ENCODE results near the gene TULP4.

Gene TULP4

GRCh38 chr6:158357570-158358216, 45.4 kb downstream of the TULP4 start:
- H3K4me1 ChIP-seq (ENCODE audit: control insufficient read depth, insufficient read depth, low read length) = no peaks in the 10 kb centered on the region
- H3K9me3 ChIP-seq (ENCODE audit: control insufficient read depth, insufficient read depth, low read length) = no peaks in the 10 kb centered on the region
- no CpG with 5 or more reads among the region's 7 CpGs for WGBS (ENCODE audit: insufficient coverage, insufficient read length)
- no peak for DNase-seq (ENCODE audit: low read depth, low spot score)
- no peak overlapping the region for H3K4me3 ChIP-seq (ENCODE audit: low read length)
- no peak overlapping the region for H3K27ac ChIP-seq (ENCODE audit: low read length)
- no peaks in the 10 kb centered on the region for H3K27me3 ChIP-seq (ENCODE audit: control insufficient read depth, insufficient read depth, low read length)
- no peaks in the 10 kb centered on the region for H3K36me3 ChIP-seq (ENCODE audit: control insufficient read depth, insufficient read depth, low read length)

GRCh38 chr6:158358450-158359077, 46.3 kb downstream of the TULP4 start:
- Histone ChIP-seq H3K27me3 (ENCODE audit: control insufficient read depth, insufficient read depth, low read length) (no peaks in the 10 kb centered on the region), H3K4me1 (ENCODE audit: control insufficient read depth, insufficient read depth, low read length) (no peaks in the 10 kb centered on the region), H3K36me3 (ENCODE audit: control insufficient read depth, insufficient read depth, low read length) (no peaks in the 10 kb centered on the region), H3K27ac (ENCODE audit: low read length) (no peak overlapping the region), H3K9me3 (ENCODE audit: control insufficient read depth, insufficient read depth, low read length) (no peaks in the 10 kb centered on the region), H3K4me3 (ENCODE audit: low read length) (no peak overlapping the region)
- DNase-seq (ENCODE audit: low read depth, low spot score) = no peak
- WGBS (ENCODE audit: insufficient coverage, insufficient read length) = no CpG with 5 or more reads among the region's 5 CpGs

DNA sequence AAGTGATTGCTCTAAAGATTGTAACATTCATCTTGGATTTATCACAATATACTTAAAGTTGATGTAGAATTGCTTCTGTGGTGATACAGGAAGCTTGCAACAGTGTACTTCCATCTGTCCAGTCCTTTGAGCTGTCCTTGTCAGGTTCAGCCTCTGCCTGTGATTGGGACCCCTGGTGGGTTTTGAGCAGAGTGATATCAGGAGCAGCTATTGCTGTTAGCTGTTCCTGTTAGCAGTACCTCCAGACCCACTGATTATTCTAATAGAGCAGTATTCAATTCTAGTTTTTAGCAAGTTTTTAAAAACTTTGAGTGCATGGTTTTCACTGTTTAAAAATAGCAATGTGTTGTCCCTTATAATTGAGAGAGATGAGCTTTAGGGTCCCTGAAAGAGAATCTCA, 48.8 kb downstream of the TULP4 start:
- no peak for DNase-seq (ENCODE audit: low read depth, low spot score)
- no peaks in the 10 kb centered on the region for H3K9me3 ChIP-seq (ENCODE audit: control insufficient read depth, insufficient read depth, low read length)
- no peaks in the 10 kb centered on the region for H3K36me3 ChIP-seq (ENCODE audit: control insufficient read depth, insufficient read depth, low read length)
- H3K27ac ChIP-seq (ENCODE audit: low read length) = no peak overlapping the region
- no peak overlapping the region for H3K4me3 ChIP-seq (ENCODE audit: low read length)
- no peaks in the 10 kb centered on the region for H3K27me3 ChIP-seq (ENCODE audit: control insufficient read depth, insufficient read depth, low read length)
- H3K4me1 ChIP-seq (ENCODE audit: control insufficient read depth, insufficient read depth, low read length) = no peaks in the 10 kb centered on the region

DNA sequence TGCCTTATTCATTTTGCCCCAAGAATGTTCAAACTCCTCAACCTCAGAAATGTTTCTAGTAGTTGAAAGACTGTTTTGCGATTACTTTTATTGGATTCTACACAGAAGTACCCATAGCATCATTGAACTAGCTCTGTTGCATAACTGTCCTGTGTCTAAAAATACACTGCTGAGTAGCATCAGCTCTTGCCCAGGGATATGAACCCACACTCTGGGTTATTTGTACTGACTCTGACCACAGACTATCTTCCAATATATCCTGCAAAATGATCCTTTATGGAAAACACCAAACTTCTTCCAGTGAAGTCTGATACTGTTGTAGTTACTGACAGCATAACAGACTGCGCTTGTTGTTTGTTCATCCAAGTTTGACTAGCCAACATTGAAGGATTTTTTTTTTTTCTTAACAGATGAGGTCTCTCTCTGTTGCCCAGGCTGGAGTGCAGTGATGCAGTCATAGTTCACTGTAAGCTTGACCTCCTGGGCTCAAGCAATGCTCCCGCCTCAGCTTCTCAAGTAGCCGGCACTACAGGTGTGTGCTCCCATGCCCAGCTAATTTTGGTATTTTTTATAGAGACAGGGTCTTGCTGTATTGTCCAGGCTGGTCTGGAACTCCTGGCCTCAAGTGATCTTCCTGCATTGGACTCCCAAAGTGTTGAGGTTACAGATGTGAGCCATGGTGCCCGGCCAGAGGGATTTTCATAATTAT, 49.9 kb downstream of the TULP4 start:
- no CpG with 5 or more reads among the region's 5 CpGs for WGBS (ENCODE audit: insufficient coverage, insufficient read length)
- no peaks in the 10 kb centered on the region for H3K36me3 ChIP-seq (ENCODE audit: control insufficient read depth, insufficient read depth, low read length)
- H3K9me3 ChIP-seq (ENCODE audit: control insufficient read depth, insufficient read depth, low read length) = no peaks in the 10 kb centered on the region
- H3K4me1 ChIP-seq (ENCODE audit: control insufficient read depth, insufficient read depth, low read length) = no peaks in the 10 kb centered on the region
- no peak for DNase-seq (ENCODE audit: low read depth, low spot score)
- H3K4me3 ChIP-seq (ENCODE audit: low read length) = no peak overlapping the region
- no peaks in the 10 kb centered on the region for H3K27me3 ChIP-seq (ENCODE audit: control insufficient read depth, insufficient read depth, low read length)
- no peak overlapping the region for H3K27ac ChIP-seq (ENCODE audit: low read length)

DNA sequence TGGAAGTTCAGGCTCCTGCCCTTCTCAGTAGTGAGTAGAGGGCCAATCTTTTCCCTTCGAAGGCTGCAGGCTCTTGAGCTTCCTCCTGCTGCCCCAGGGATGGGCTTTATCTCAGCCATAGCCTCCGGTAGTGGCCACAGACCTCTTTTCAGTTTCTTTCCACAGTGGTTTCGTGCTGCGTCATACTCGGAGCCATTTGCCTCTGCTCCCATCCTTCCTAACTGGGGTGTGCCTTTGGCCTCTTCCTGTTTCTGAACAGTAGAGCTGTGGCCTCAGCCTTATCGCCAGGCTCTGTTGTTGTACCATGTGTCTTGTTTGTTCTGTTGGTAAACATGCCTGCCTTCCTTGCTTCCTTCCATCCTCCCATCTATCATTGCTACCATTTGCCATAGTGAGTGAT, 54.1 kb downstream of the TULP4 start:
- Histone ChIP-seq H3K4me3 (ENCODE audit: low read length) (no peak overlapping the region), H3K27ac (ENCODE audit: low read length) (no peak overlapping the region), H3K27me3 (ENCODE audit: control insufficient read depth, insufficient read depth, low read length) (no peaks in the 10 kb centered on the region), H3K4me1 (ENCODE audit: control insufficient read depth, insufficient read depth, low read length) (no peaks in the 10 kb centered on the region), H3K36me3 (ENCODE audit: control insufficient read depth, insufficient read depth, low read length) (no peaks in the 10 kb centered on the region), H3K9me3 (ENCODE audit: control insufficient read depth, insufficient read depth, low read length) (no peaks in the 10 kb centered on the region)
- WGBS (ENCODE audit: insufficient coverage, insufficient read length) = no CpG with 5 or more reads among the region's 6 CpGs
- DNase-seq (ENCODE audit: low read depth, low spot score) = no peak

- Histone ChIP-seq H3K9me3 (ENCODE audit: control insufficient read depth, insufficient read depth, low read length) (no peaks in the 10 kb centered on the region), H3K27me3 (ENCODE audit: control insufficient read depth, insufficient read depth, low read length) (no peaks in the 10 kb centered on the region), H3K4me3 (ENCODE audit: low read length) (no peak overlapping the region), H3K36me3 (ENCODE audit: control insufficient read depth, insufficient read depth, low read length) (no peaks in the 10 kb centered on the region), H3K4me1 (ENCODE audit: control insufficient read depth, insufficient read depth, low read length) (no peaks in the 10 kb centered on the region), H3K27ac (ENCODE audit: low read length) (no peak overlapping the region)
- no CpG with 5 or more reads among the region's 6 CpGs for WGBS (ENCODE audit: insufficient coverage, insufficient read length)
- no peak for DNase-seq (ENCODE audit: low read depth, low spot score)
These were observed 55.6 kb downstream of the TULP4 start for GRCh38 chr6:158367816-158368215.

DNA sequence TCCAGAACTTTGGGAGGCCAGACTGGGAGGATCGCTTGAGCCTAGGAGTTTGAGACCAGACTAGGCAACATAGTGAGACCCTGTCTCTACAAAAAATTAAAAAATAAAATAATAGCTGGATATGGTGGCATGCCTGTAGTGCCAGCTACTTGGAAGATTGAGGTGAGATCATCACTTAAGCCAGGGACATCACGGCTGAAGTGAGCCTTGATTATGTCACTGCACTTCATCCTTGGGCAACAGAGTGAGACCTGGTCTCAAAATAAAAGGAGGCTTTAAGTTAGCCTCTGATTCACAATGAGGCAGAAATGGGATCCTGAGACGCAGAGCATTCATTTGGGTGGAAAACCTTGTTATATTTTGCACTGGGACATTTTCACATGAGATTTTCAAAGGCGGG, 57.0 kb downstream of the TULP4 start:
- Histone ChIP-seq H3K27ac (ENCODE audit: low read length) (no peak overlapping the region), H3K4me1 (ENCODE audit: control insufficient read depth, insufficient read depth, low read length) (no peaks in the 10 kb centered on the region), H3K9me3 (ENCODE audit: control insufficient read depth, insufficient read depth, low read length) (no peaks in the 10 kb centered on the region), H3K27me3 (ENCODE audit: control insufficient read depth, insufficient read depth, low read length) (no peaks in the 10 kb centered on the region), H3K36me3 (ENCODE audit: control insufficient read depth, insufficient read depth, low read length) (no peaks in the 10 kb centered on the region), H3K4me3 (ENCODE audit: low read length) (no peak overlapping the region)
- no peak for DNase-seq (ENCODE audit: low read depth, low spot score)
- no CpG with 5 or more reads among the region's 4 CpGs for WGBS (ENCODE audit: insufficient coverage, insufficient read length)

GRCh38 chr6:158370805-158371204, 58.5 kb downstream of the TULP4 start:
- no peak overlapping the region for H3K4me3 ChIP-seq (ENCODE audit: low read length)
- H3K27ac ChIP-seq (ENCODE audit: low read length) = no peak overlapping the region
- no peaks in the 10 kb centered on the region for H3K36me3 ChIP-seq (ENCODE audit: control insufficient read depth, insufficient read depth, low read length)
- DNase-seq (ENCODE audit: low read depth, low spot score) = no peak
- H3K27me3 ChIP-seq (ENCODE audit: control insufficient read depth, insufficient read depth, low read length) = no peaks in the 10 kb centered on the region
- no CpG with 5 or more reads among the region's 4 CpGs for WGBS (ENCODE audit: insufficient coverage, insufficient read length)
- H3K4me1 ChIP-seq (ENCODE audit: control insufficient read depth, insufficient read depth, low read length) = no peaks in the 10 kb centered on the region
- no peaks in the 10 kb centered on the region for H3K9me3 ChIP-seq (ENCODE audit: control insufficient read depth, insufficient read depth, low read length)

DNA sequence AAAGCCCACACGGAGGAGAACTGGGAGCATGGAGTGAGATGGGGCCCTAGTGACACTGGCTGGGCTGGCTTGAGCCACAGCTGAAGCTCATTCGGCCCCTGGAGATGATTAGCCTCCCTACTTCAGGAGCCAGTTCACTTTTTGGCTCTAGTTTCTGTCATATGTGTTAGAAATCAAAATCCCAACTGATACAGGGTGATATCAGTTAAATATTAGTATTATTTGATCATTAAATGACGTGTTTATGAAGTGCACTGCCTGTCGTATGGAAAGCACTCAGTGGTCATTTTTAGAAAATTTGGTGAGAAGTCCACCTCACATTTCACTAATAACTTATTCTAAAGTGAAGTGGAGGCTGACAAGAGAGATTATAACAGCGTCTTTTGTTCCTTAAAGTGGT, 59.0 kb downstream of the TULP4 start:
- WGBS (ENCODE audit: insufficient coverage, insufficient read length) = no CpG with 5 or more reads among the region's 5 CpGs
- H3K4me1 ChIP-seq (ENCODE audit: control insufficient read depth, insufficient read depth, low read length) = no peaks in the 10 kb centered on the region
- H3K27ac ChIP-seq (ENCODE audit: low read length) = no peak overlapping the region
- H3K9me3 ChIP-seq (ENCODE audit: control insufficient read depth, insufficient read depth, low read length) = no peaks in the 10 kb centered on the region
- no peaks in the 10 kb centered on the region for H3K36me3 ChIP-seq (ENCODE audit: control insufficient read depth, insufficient read depth, low read length)
- no peaks in the 10 kb centered on the region for H3K27me3 ChIP-seq (ENCODE audit: control insufficient read depth, insufficient read depth, low read length)
- no peak overlapping the region for H3K4me3 ChIP-seq (ENCODE audit: low read length)
- no peak for DNase-seq (ENCODE audit: low read depth, low spot score)

GRCh38 chr6:158372574-158372973, 60.3 kb downstream of the TULP4 start:
- Histone ChIP-seq H3K9me3 (ENCODE audit: control insufficient read depth, insufficient read depth, low read length) (no peaks in the 10 kb centered on the region), H3K27me3 (ENCODE audit: control insufficient read depth, insufficient read depth, low read length) (no peaks in the 10 kb centered on the region), H3K27ac (ENCODE audit: low read length) (no peak overlapping the region), H3K4me1 (ENCODE audit: control insufficient read depth, insufficient read depth, low read length) (no peaks in the 10 kb centered on the region), H3K4me3 (ENCODE audit: low read length) (no peak overlapping the region), H3K36me3 (ENCODE audit: control insufficient read depth, insufficient read depth, low read length) (no peaks in the 10 kb centered on the region)
- DNase-seq (ENCODE audit: low read depth, low spot score) = no peak
- WGBS (ENCODE audit: insufficient coverage, insufficient read length) = no CpG with 5 or more reads among the region's 3 CpGs

GRCh38 chr6:158373214-158373613, 60.9 kb downstream of the TULP4 start:
- H3K27ac ChIP-seq (ENCODE audit: low read length) = no peak overlapping the region
- H3K4me1 ChIP-seq (ENCODE audit: control insufficient read depth, insufficient read depth, low read length) = no peaks in the 10 kb centered on the region
- no peak overlapping the region for H3K4me3 ChIP-seq (ENCODE audit: low read length)
- no peaks in the 10 kb centered on the region for H3K27me3 ChIP-seq (ENCODE audit: control insufficient read depth, insufficient read depth, low read length)
- no peak for DNase-seq (ENCODE audit: low read depth, low spot score)
- no peaks in the 10 kb centered on the region for H3K36me3 ChIP-seq (ENCODE audit: control insufficient read depth, insufficient read depth, low read length)
- no CpG with 5 or more reads among the region's 9 CpGs for WGBS (ENCODE audit: insufficient coverage, insufficient read length)
- H3K9me3 ChIP-seq (ENCODE audit: control insufficient read depth, insufficient read depth, low read length) = no peaks in the 10 kb centered on the region

Measured in iPS DF 6.9 (cell line).